Mammary epithelial cell (primary cell): ENCODE measurements around the gene ELL2.

Experiments used
- EZH2 ChIP-seq: IDR thresholded peaks from 2 replicates; pipeline ENCODE4 v1.6.1; 2012; ENCODE audit warnings: low read length, inconsistent platforms, borderline replicate concordance
- TF ChIP-seq, protein P1 (sequence below), 2 donors: IDR thresholded peaks in 1 of 2; conservative IDR thresholded peaks in 1 of 2; 2 replicates each; pipeline ENCODE4 v1.5.1; 2011 to 2012; ENCODE audit warnings: inconsistent platforms in 2 of 2, low read length in 2 of 2, mild to moderate bottlenecking in 2 of 2, control low read depth in 1 of 2, low read depth in 1 of 2; ENCODE audit not compliant: insufficient read depth in 1 of 2; ENCODE audit errors: extremely low read depth in 1 of 2

DNA sequence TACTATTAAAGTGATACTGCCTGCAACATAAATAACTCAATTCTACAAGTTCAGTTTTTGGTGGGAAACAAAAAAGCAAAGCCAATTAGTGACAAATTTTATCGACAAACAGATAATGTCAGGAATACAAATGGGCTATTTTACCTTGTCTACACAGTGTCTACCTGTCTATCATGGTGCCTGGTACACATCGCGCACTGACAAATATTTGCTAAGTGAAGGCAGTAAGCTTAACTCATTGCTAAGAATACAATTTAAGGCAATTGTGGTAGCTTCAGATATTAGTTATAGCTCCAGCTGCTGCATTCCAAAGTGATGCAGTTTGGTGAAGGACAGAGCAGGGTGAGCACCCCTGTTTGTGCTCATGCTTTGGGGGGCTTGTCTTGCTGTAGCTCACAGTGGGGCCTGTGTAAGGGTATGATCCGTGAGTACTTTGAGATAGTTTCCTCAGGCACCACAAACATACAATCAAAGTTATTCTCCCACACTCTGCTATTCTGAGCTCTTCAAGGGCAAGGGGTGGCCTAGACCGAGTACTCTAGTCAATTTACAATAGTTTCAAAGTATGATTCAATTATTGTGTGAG lies 24.7 kb downstream of the ELL2 start:
- TF ChIP-seq, protein P1, sequence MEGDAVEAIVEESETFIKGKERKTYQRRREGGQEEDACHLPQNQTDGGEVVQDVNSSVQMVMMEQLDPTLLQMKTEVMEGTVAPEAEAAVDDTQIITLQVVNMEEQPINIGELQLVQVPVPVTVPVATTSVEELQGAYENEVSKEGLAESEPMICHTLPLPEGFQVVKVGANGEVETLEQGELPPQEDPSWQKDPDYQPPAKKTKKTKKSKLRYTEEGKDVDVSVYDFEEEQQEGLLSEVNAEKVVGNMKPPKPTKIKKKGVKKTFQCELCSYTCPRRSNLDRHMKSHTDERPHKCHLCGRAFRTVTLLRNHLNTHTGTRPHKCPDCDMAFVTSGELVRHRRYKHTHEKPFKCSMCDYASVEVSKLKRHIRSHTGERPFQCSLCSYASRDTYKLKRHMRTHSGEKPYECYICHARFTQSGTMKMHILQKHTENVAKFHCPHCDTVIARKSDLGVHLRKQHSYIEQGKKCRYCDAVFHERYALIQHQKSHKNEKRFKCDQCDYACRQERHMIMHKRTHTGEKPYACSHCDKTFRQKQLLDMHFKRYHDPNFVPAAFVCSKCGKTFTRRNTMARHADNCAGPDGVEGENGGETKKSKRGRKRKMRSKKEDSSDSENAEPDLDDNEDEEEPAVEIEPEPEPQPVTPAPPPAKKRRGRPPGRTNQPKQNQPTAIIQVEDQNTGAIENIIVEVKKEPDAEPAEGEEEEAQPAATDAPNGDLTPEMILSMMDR (conservative IDR thresholded peaks at IDR 0.05 in 1 of 2, IDR thresholded peaks at IDR 0.05 in 1 of 2; ENCODE audit: extremely low read depth in 1 of 2, insufficient read depth in 1 of 2, low read depth in 1 of 2, low read length in 2 of 2): no peak
- TF ChIP-seq EZH2: no peak
